T-cell (primary cell): ENCODE results near the gene NUP37. TPM values are rescaled to one million over a fixed set of nuclear protein-coding genes. Genes with fewer than 3 reads are reported as not detected.

Experiments
- ATAC-seq, 4 experiments: fragments of 200-7000 bp in 3 of 4; fragments of 150-1000 bp in 1 of 4; cut with Tn5 transposase; replicated peaks in 1 of 4; 1 replicate in 3 of 4; 2 replicates in 1 of 4; pipeline ENCODE4 v1.10.0; 2021; ENCODE audit warnings: moderate library complexity in 3 of 4, mild to moderate bottlenecking in 2 of 4, moderate number of reproducible peaks in 1 of 4
- CTCF ChIA-PET, 2 donors: fragments of 300-600 bp; sonication (Branson Sonifier 250); formaldehyde crosslinking; loops; one replicate each; lab custom pipeline; 2022; ENCODE audit warnings: antibody characterized with exemption in 2 of 2; lab: Charles Lee
- POLR2A ChIA-PET, 2 donors: fragments of 300-600 bp; sonication (Branson Sonifier 250); formaldehyde crosslinking; loops; one replicate each; lab custom pipeline; 2022; ENCODE audit warnings: antibody characterized with exemption in 2 of 2; lab: Charles Lee
- DNase-seq, 35 experiments: peaks; one replicate each; pipeline versions ENCODE4 v3.0.0 to v3.0.0-alpha.2; 2013 to 2023
- H3K27ac ChIP-seq: one replicate; pipeline ENCODE4 v1.5.1; 2013; ENCODE audit warnings: low read length
- H3K27me3 ChIP-seq, 2 experiments: replicated peaks in 1 of 2; 1 replicate in 1 of 2; 2 replicates in 1 of 2; pipeline versions ENCODE4 v1.6.1 to v1.7.0; 2013; ENCODE audit warnings: low read length in 1 of 2, mixed read lengths in 1 of 2; ENCODE audit not compliant: control insufficient read depth in 2 of 2, insufficient read depth in 2 of 2; ENCODE audit errors: extremely low read depth in 1 of 2
- H3K36me3 ChIP-seq, 2 donors: 1 replicate in 1 of 2; 2 replicates in 1 of 2; pipeline versions ENCODE4 v1.6.1 to v1.7.0; 2013; ENCODE audit warnings: low read length in 1 of 2; ENCODE audit not compliant: control insufficient read depth in 2 of 2, insufficient read depth in 1 of 2; ENCODE audit errors: extremely low read depth in 1 of 2
- H3K4me1 ChIP-seq, 2 experiments: 1 replicate in 1 of 2; 2 replicates in 1 of 2; pipeline versions ENCODE4 v1.6.1 to v1.7.0; 2013; ENCODE audit warnings: low read length in 2 of 2, mixed read lengths in 1 of 2; ENCODE audit not compliant: insufficient read depth in 2 of 2, control insufficient read depth in 1 of 2; ENCODE audit errors: extremely low read depth in 1 of 2
- H3K4me3 ChIP-seq, 2 donors: 1 replicate in 1 of 2; 2 replicates in 1 of 2; pipeline versions ENCODE4 v1.5.1 to v1.7.0; 2013; ENCODE audit warnings: mild to moderate bottlenecking in 2 of 2, low read length in 1 of 2, moderate library complexity in 1 of 2; ENCODE audit not compliant: control insufficient read depth in 1 of 2; ENCODE audit errors: extremely low read depth in 1 of 2
- H3K9me3 ChIP-seq: 2 replicates; pipeline ENCODE4 v1.7.0; 2013
- H3K27ac Mint-ChIP-seq, 2 donors: one replicate each; pipeline ENCODE4 v1.8.0; 2020 to 2021; ENCODE audit warnings: mild to moderate bottlenecking in 2 of 2, mixed read lengths in 2 of 2
- H3K27me3 Mint-ChIP-seq, 2 donors: one replicate each; pipeline ENCODE4 v1.8.0; 2021 to 2022; ENCODE audit warnings: mixed read lengths in 2 of 2
- H3K36me3 Mint-ChIP-seq: one replicate; pipeline ENCODE4 v1.8.0; 2021; ENCODE audit warnings: mixed read lengths
- H3K4me1 Mint-ChIP-seq, 3 donors: one replicate each; pipeline ENCODE4 v1.8.0; 2020 to 2022; ENCODE audit warnings: mixed read lengths in 3 of 3, mild to moderate bottlenecking in 1 of 3
- H3K4me3 Mint-ChIP-seq, 3 donors: one replicate each; pipeline ENCODE4 v1.8.0; 2020 to 2022; ENCODE audit warnings: mild to moderate bottlenecking in 3 of 3, mixed read lengths in 3 of 3, moderate library complexity in 3 of 3
- H3K9me3 Mint-ChIP-seq, 3 donors: one replicate each; pipeline ENCODE4 v1.8.0; 2020 to 2022; ENCODE audit warnings: mixed read lengths in 3 of 3
- WGBS: methylation state at CpG from one replicate; pipeline ENCODE4 v1.1.5; 2013; ENCODE audit warnings: missing lambda C conversion rate; ENCODE audit not compliant: insufficient coverage; 5-methylcytosine and 5-hydroxymethylcytosine counted together
- total RNA-seq, 35 experiments: library from RNA in 6 of 35; stranded (reverse) in 6 of 35; fragments of 120-200 nt in 1 of 35; gene quantifications; one replicate each; pipeline versions ENCODE4 v1.2.1 to v1.2.4 and lab custom pipeline; 2013 to 2026

NUP37 gene
- total RNA-seq, 5 donors from 2014 or later (not counting 1 experiment from before 2014, with no cell fraction given), result 11.1 to 21.1 (median 18.6) TPM

- Mint-ChIP-seq H3K27ac (no peak overlapping the region), H3K9me3 (no peaks in the 10 kb centered on the region), H3K27me3 (no peaks in the 10 kb centered on the region), H3K4me1 (peaks cover 0 to 4% (median 2%) of the 10 kb centered on the region in 3 donors), H3K36me3 (peaks cover 59% of the 10 kb centered on the region), H3K4me3 (no peak overlapping the region)
- H3K36me3 ChIP-seq, result peaks cover 0 to 39% of the 10 kb centered on the region in 2 donors
- no peak overlapping the region for H3K27ac ChIP-seq
- no peaks in the 10 kb centered on the region for H3K27me3 ChIP-seq
- ChIA-PET POLR2A (interaction anchor here in 1 of 2 donors (0.6 kb wide), 1 partner anchor 25 kb away, joined by 3 read pairs; no protein-coding TSS in a partner anchor), CTCF (interaction anchor here in 1 of 2 donors (0.6 kb wide), 1 partner anchor 217 kb away, joined by 5 read pairs; no protein-coding TSS in a partner anchor)
- DNase-seq (no peak), ATAC-seq (no peak)
- no peaks in the 10 kb centered on the region for H3K9me3 ChIP-seq
- H3K4me3 ChIP-seq, result no peak overlapping the region
- H3K4me1 ChIP-seq, result no peaks in the 10 kb centered on the region
Observed at GRCh38 chr12:102031852-102032251, 88.1 kb downstream of the NUP37 start.

- ATAC-seq (no peak), DNase-seq (no peak)
- Histone ChIP-seq H3K4me1 (no peaks in the 10 kb centered on the region), H3K36me3 (peaks cover 0 to 29% of the 10 kb centered on the region in 2 donors), H3K27ac (no peak overlapping the region), H3K9me3 (no peaks in the 10 kb centered on the region), H3K4me3 (no peak overlapping the region), H3K27me3 (no peaks in the 10 kb centered on the region)
- WGBS, result 100% methylated on average over 2 of the region's 4 CpGs
- Mint-ChIP-seq H3K36me3 (peaks cover 47% of the 10 kb centered on the region), H3K27ac (no peak overlapping the region), H3K9me3 (no peaks in the 10 kb centered on the region), H3K4me1 (peaks cover 4 to 15% (median 4%) of the 10 kb centered on the region in 3 donors), H3K27me3 (no peaks in the 10 kb centered on the region), H3K4me3 (no peak overlapping the region)
- POLR2A ChIA-PET, result no interaction called here
- CTCF ChIA-PET, result no interaction called here
Observed at GRCh38 chr12:102029141-102029540, 90.8 kb downstream of the NUP37 start.

GRCh38 chr12:102026728-102027127 is 93.2 kb downstream of the NUP37 start:
- Mint-ChIP-seq H3K36me3 (peaks cover 36% of the 10 kb centered on the region), H3K4me1 (peaks cover 2 to 18% (median 3%) of the 10 kb centered on the region in 3 donors), H3K27ac (no peak overlapping the region), H3K27me3 (no peaks in the 10 kb centered on the region), H3K4me3 (no peak overlapping the region), H3K9me3 (no peaks in the 10 kb centered on the region)
- ChIA-PET POLR2A (no interaction called here), CTCF (no interaction called here)
- Histone ChIP-seq H3K4me1 (no peaks in the 10 kb centered on the region), H3K36me3 (peaks cover 0 to 34% of the 10 kb centered on the region in 2 donors), H3K27me3 (no peaks in the 10 kb centered on the region), H3K27ac (no peak overlapping the region), H3K9me3 (no peaks in the 10 kb centered on the region), H3K4me3 (no peak overlapping the region)
- ATAC-seq, result no peak
- WGBS, result no CpG with 5 or more reads among the region's 1 CpG
- no peak for DNase-seq

- H3K27ac Mint-ChIP-seq, result no peak overlapping the region
Observed at GRCh38 chr12:102024765-102025164, 95.1 kb downstream of the NUP37 start.

GRCh38 chr12:102023343-102023930 is 96.5 kb downstream of the NUP37 start:
- Mint-ChIP-seq H3K4me3 (no peak overlapping the region), H3K27me3 (no peaks in the 10 kb centered on the region), H3K27ac (no peak overlapping the region), H3K4me1 (peaks cover 2 to 18% (median 3%) of the 10 kb centered on the region in 3 donors), H3K9me3 (no peaks in the 10 kb centered on the region), H3K36me3 (peaks cover 44% of the 10 kb centered on the region)
- Histone ChIP-seq H3K27ac (no peak overlapping the region), H3K27me3 (no peaks in the 10 kb centered on the region), H3K36me3 (peaks cover 0 to 31% of the 10 kb centered on the region in 2 donors), H3K9me3 (no peaks in the 10 kb centered on the region), H3K4me3 (no peak overlapping the region), H3K4me1 (no peaks in the 10 kb centered on the region)
- POLR2A ChIA-PET, result no interaction called here
- no peak for DNase-seq
- WGBS, result no CpG with 5 or more reads among the region's 3 CpGs
- ATAC-seq, result no peak
- CTCF ChIA-PET, result interaction anchor here (0.6 to 0.8 kb wide), 2 partner anchors 11 to 149 kb away, joined by 3 to 6 read pairs; no protein-coding TSS in a partner anchor

More at GRCh38 chr12:102024765-102025164, 95.1 kb downstream of the NUP37 start:
- ATAC-seq (no peak), DNase-seq (no peak)
- ChIA-PET CTCF (interaction anchor here in 1 of 2 donors (0.6 kb wide), 1 partner anchor 849 kb away, joined by 3 read pairs; no protein-coding TSS in a partner anchor), POLR2A (interaction anchor here in 1 of 2 donors (0.6 kb wide), 1 partner anchor 487 kb away, joined by 3 read pairs; no protein-coding TSS in a partner anchor)
- Histone ChIP-seq H3K36me3 (peaks cover 0 to 33% of the 10 kb centered on the region in 2 donors), H3K4me3 (no peak overlapping the region), H3K27ac (no peak overlapping the region), H3K27me3 (no peaks in the 10 kb centered on the region), H3K4me1 (no peaks in the 10 kb centered on the region), H3K9me3 (no peaks in the 10 kb centered on the region)
- Mint-ChIP-seq H3K36me3 (peaks cover 43% of the 10 kb centered on the region), H3K27me3 (no peaks in the 10 kb centered on the region), H3K4me3 (no peak overlapping the region), H3K4me1 (peaks cover 2 to 18% (median 3%) of the 10 kb centered on the region in 3 donors), H3K9me3 (no peaks in the 10 kb centered on the region)
- 100% methylated on average over 1 of the region's 2 CpGs for WGBS
